Measurements from ENCODE around the gene TMED8. TPM values are rescaled to one million over a fixed set of nuclear protein-coding genes. Genes with fewer than 3 reads are reported as not detected.

The TMED8 gene
- total RNA-seq, 1 experiment from 2014 or later = 2.2 TPM

- DNase-seq (ENCODE audit: low read depth) = no peak
- in situ Hi-C loops (cut with HindIII; ENCODE audit: low pct_unique_long_range_greater_than_20kb, low sequenced_read_pairs) = no loop called here
Observed at GRCh38 chr14:77310026-77310425, 66.9 kb downstream of the TMED8 start.

GRCh38 chr14:77309131-77309530, 67.8 kb downstream of the TMED8 start:
- no peak for DNase-seq (ENCODE audit: low read depth)
- in situ Hi-C loops (cut with HindIII; ENCODE audit: low pct_unique_long_range_greater_than_20kb, low sequenced_read_pairs) = no loop called here

GRCh38 chr14:77306851-77307496, 69.9 kb downstream of the TMED8 start:
- DNase-seq (ENCODE audit: low read depth) = peak; percentile 17
- in situ Hi-C loops (cut with HindIII; ENCODE audit: low pct_unique_long_range_greater_than_20kb, low sequenced_read_pairs) = no loop called here

- no peak for DNase-seq (ENCODE audit: low read depth)
Observed at GRCh38 chr14:77306416-77306815, 70.5 kb downstream of the TMED8 start.

GRCh38 chr14:77305696-77306095, 71.2 kb downstream of the TMED8 start:
- in situ Hi-C loops (cut with HindIII; ENCODE audit: low pct_unique_long_range_greater_than_20kb, low sequenced_read_pairs) = no loop called here
- no peak for DNase-seq (ENCODE audit: low read depth)

More at GRCh38 chr14:77306416-77306815, 70.5 kb downstream of the TMED8 start:
- in situ Hi-C loops (cut with HindIII; ENCODE audit: low pct_unique_long_range_greater_than_20kb, low sequenced_read_pairs) = no loop called here

GRCh38 chr14:77303417-77304156, 73.3 kb downstream of the TMED8 start:
- in situ Hi-C loops (cut with HindIII; ENCODE audit: low pct_unique_long_range_greater_than_20kb, low sequenced_read_pairs) = no loop called here
- peak; percentile 83 for DNase-seq (ENCODE audit: low read depth)

GRCh38 chr14:77302926-77303325, 74.0 kb downstream of the TMED8 start:
- in situ Hi-C loops (cut with HindIII; ENCODE audit: low pct_unique_long_range_greater_than_20kb, low sequenced_read_pairs) = no loop called here
- DNase-seq (ENCODE audit: low read depth) = peak; percentile 67

GRCh38 chr14:77301103-77301502, 75.8 kb downstream of the TMED8 start:
- DNase-seq (ENCODE audit: low read depth) = peak; percentile 64
- in situ Hi-C loops (cut with HindIII; ENCODE audit: low pct_unique_long_range_greater_than_20kb, low sequenced_read_pairs) = no loop called here

- in situ Hi-C loops (cut with HindIII; ENCODE audit: low pct_unique_long_range_greater_than_20kb, low sequenced_read_pairs) = no loop called here
- no peak for DNase-seq (ENCODE audit: low read depth)
Observed at GRCh38 chr14:77299771-77300170, 77.1 kb downstream of the TMED8 start.

GRCh38 chr14:77296906-77297305, 80.0 kb downstream of the TMED8 start:
- in situ Hi-C loops (cut with HindIII; ENCODE audit: low pct_unique_long_range_greater_than_20kb, low sequenced_read_pairs) = no loop called here
- no peak for DNase-seq (ENCODE audit: low read depth)

- DNase-seq (ENCODE audit: low read depth) = no peak
- in situ Hi-C loops (cut with HindIII; ENCODE audit: low pct_unique_long_range_greater_than_20kb, low sequenced_read_pairs) = no loop called here
Observed at GRCh38 chr14:77296155-77296554, 80.7 kb downstream of the TMED8 start.

- in situ Hi-C loops (cut with HindIII; ENCODE audit: low pct_unique_long_range_greater_than_20kb, low sequenced_read_pairs) = no loop called here
- no peak for DNase-seq (ENCODE audit: low read depth)
Observed at GRCh38 chr14:77290705-77291104, 86.2 kb downstream of the TMED8 start.

GRCh38 chr14:77286576-77286975, 90.3 kb downstream of the TMED8 start:
- no peak for DNase-seq (ENCODE audit: low read depth)
- in situ Hi-C loops (cut with HindIII; ENCODE audit: low pct_unique_long_range_greater_than_20kb, low sequenced_read_pairs) = no loop called here

Other genes with a start within 250 kb of the TMED8 start
- 0.03 TPM in 1 of 2 replicates, not detected in the other for gene ZDHHC22, start 235.3 kb downstream of the TMED8 start, total RNA-seq (2014; rRNA removed; shearing (Covaris generic); ENCODE audit: low replicate concordance)
- 0.57 TPM in 1 of 2 replicates, not detected in the other for gene TMEM63C, start 195.3 kb downstream of the TMED8 start, total RNA-seq (2014; rRNA removed; shearing (Covaris generic); ENCODE audit: low replicate concordance)
- gene NGB, start 105.9 kb downstream of the TMED8 start, total RNA-seq (2014; rRNA removed; shearing (Covaris generic); ENCODE audit: low replicate concordance) = 0.07 TPM in 1 of 2 replicates, not detected in the other
- 9.4 and 27.4 TPM in 2 replicates for gene POMT2, start 56.2 kb downstream of the TMED8 start, total RNA-seq (2014; rRNA removed; shearing (Covaris generic); ENCODE audit: low replicate concordance)
- 42.0 and 49.7 TPM in 2 replicates for gene GSTZ1, start 56.1 kb downstream of the TMED8 start, total RNA-seq (2014; rRNA removed; shearing (Covaris generic); ENCODE audit: low replicate concordance)
- gene SAMD15, start 285 bp upstream of the TMED8 start, total RNA-seq (2014; rRNA removed; shearing (Covaris generic); ENCODE audit: low replicate concordance) = 0.95 and 3.2 TPM in 2 replicates
- gene NOXRED1, start 46.4 kb upstream of the TMED8 start, total RNA-seq (2014; rRNA removed; shearing (Covaris generic); ENCODE audit: low replicate concordance) = not detected in 2 replicates
- gene VIPAS39, start 80.5 kb upstream of the TMED8 start, total RNA-seq (2014; rRNA removed; shearing (Covaris generic); ENCODE audit: low replicate concordance) = 19.9 and 24.1 TPM in 2 replicates
- 136 and 165 TPM in 2 replicates for gene AHSA1, start 81.0 kb upstream of the TMED8 start, total RNA-seq (2014; rRNA removed; shearing (Covaris generic); ENCODE audit: low replicate concordance)
- 0.14 TPM in 1 of 2 replicates, not detected in the other for gene ISM2, start 121.7 kb upstream of the TMED8 start, total RNA-seq (2014; rRNA removed; shearing (Covaris generic); ENCODE audit: low replicate concordance)
- 14.4 and 15.9 TPM in 2 replicates for gene SPTLC2, start 239.5 kb upstream of the TMED8 start, total RNA-seq (2014; rRNA removed; shearing (Covaris generic); ENCODE audit: low replicate concordance)

All from Caki2 (cell line).